ENCODE measurements around the gene PDE6D. TPM values are rescaled to one million over a fixed set of nuclear protein-coding genes. Genes with fewer than 3 reads are reported as not detected.

PDE6D gene
- total and polyA plus RNA-seq, 2 of the 13 experiments (the other 11 are each of a cell fraction or from before 2014, with no cell fraction given): 14.1 to 23.2 TPM

- TF ChIP-seq PTBP1 (IDR thresholded peaks at IDR 0.05; ENCODE audit: low read depth, low read length, poor library complexity, severe bottlenecking) (no peak), HOXA7 (CRISPR knock-in tag; IDR thresholded peaks at IDR 0.05) (no peak), FOXA1 (IDR thresholded peaks at IDR 0.05) (no peak), FOXA1 (CRISPR knock-in tag; IDR thresholded peaks at IDR 0.05) (no peak), MXD3 (CRISPR knock-in tag; IDR thresholded peaks at IDR 0.05) (no peak), SIX4 (CRISPR knock-in tag; IDR thresholded peaks at IDR 0.05) (no peak), ZNF224 (CRISPR knock-in tag; IDR thresholded peaks at IDR 0.05) (no peak), HDAC6 (IDR thresholded peaks at IDR 0.05; ENCODE audit: low read depth, low read length) (no peak), ZIK1 (CRISPR knock-in tag; IDR thresholded peaks at IDR 0.05; ENCODE audit: borderline replicate concordance, low read depth) (no peak), GPBP1L1 (CRISPR knock-in tag; IDR thresholded peaks at IDR 0.05) (no peak), MEIS1 (CRISPR knock-in tag; IDR thresholded peaks at IDR 0.05; ENCODE audit: borderline replicate concordance) (no peak), PAWR (CRISPR knock-in tag; IDR thresholded peaks at IDR 0.05; ENCODE audit: borderline replicate concordance) (no peak), POLR2A (IDR thresholded peaks at IDR 0.05; ENCODE audit: insufficient read depth in 1 of 2, low read depth in 2 of 2, low read length in 2 of 2) (no peak), FOSL2 (CRISPR knock-in tag; IDR thresholded peaks at IDR 0.05) (no peak), GATAD2A (CRISPR knock-in tag; IDR thresholded peaks at IDR 0.05) (no peak), CREB1 (IDR thresholded peaks at IDR 0.05) (no peak), CREB1 (CRISPR knock-in tag; IDR thresholded peaks at IDR 0.05) (no peak), ZNF737 (CRISPR knock-in tag; IDR thresholded peaks at IDR 0.05; ENCODE audit: borderline replicate concordance) (no peak)
These were observed 85.1 kb downstream of the PDE6D start (continued) for GRCh38 chr2:231696004-231696367.
